Measurements from ENCODE around the gene PTPRCAP. TPM values are rescaled to one million over a fixed set of nuclear protein-coding genes. Genes with fewer than 3 reads are reported as not detected.
A peak's percentile ranks its signal among the peaks of the same experiment; 100 is the strongest.

PTPRCAP gene
- total and polyA plus RNA-seq, 10 of the 15 experiments (the other 5 are each of a cell fraction or from before 2014, with no cell fraction given), result 4.7 to 266 (median 125) TPM

- no peak for TF ChIP-seq RCOR1 (conservative IDR thresholded peaks at IDR 0.05; ENCODE audit: low read depth, low read length)
- TF ChIP-seq ZZZ3 (IDR thresholded peaks at IDR 0.05; ENCODE audit: control insufficient read depth, insufficient read length, low read depth), result no peak
- no peak for TF ChIP-seq ZBED1 (IDR thresholded peaks at IDR 0.05; ENCODE audit: borderline replicate concordance)
- TF ChIP-seq JUND (IDR thresholded peaks at IDR 0.05; ENCODE audit: low read depth, low read length), result no peak
- TF ChIP-seq POLR2AphosphoS5 (IDR thresholded peaks at IDR 0.05; ENCODE audit: low read length), result peak; percentile 82
- no peak for TF ChIP-seq MTA3 (IDR thresholded peaks at IDR 0.05; ENCODE audit: borderline replicate concordance, low read length)
- TF ChIP-seq NKRF (conservative IDR thresholded peaks at IDR 0.05), result no peak; the same call in 1 of the 2 replicates
- TF ChIP-seq CHD2 (IDR thresholded peaks at IDR 0.05; ENCODE audit: borderline replicate concordance, low read depth, low read length), result no peak
- TF ChIP-seq CREM (IDR thresholded peaks at IDR 0.05; ENCODE audit: low read depth), result no peak
Measured at GRCh38 chr11:67435727-67436458, 1.6 kb downstream of the PTPRCAP start (continued).

Data from GM12878 (cell line).